ENCODE data around the gene CSMD2.
"Not testable (repeated sequence)": the region's sequence is repeated elsewhere in the genome, so short reads cannot be mapped to it uniquely, and the experiment has no call there.

Gene CSMD2

DNA sequence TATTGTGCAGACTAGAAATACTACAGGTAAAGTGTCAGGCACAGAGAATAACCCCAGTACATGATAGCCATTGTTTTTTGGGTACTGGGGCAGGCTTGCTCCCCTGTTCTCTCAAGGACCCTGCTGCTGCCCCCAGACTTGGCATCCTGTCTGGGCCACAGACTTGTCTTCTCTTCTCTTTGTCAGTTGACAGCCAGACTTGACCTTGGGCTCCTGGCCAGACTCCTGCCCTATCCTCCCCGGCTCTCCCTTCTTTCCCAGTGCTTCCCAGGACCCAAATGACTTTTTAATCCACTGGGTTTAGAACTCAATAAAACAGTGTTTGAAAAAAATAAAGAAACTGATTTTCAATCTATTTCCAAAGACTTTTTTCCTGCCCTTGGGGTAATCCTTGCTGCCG lies 649.4 kb downstream of the CSMD2 start:
- no peak for DNase-seq (ENCODE audit: low read depth in 1 of 2, low spot score in 1 of 2)

DNA sequence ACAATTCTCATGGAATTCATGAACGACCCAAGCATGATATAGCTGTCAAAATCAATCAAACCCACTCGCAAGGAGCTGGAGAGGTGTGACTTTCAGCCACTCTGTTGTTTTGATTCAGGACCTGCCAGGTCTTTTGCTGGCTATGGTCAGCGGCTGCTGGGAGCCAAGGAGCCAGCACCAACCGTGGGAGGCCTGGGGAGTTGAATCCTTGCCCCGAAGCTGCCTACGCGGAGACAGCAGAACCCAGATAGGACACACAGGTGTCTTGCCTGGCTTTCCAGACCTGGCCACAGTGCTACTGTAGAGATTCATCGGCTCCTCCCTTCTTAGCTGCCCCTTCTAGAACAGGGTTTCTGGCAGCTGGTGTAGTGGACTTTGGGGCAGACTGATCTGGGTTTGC lies 649.9 kb downstream of the CSMD2 start:
- DNase-seq (ENCODE audit: low read depth in 1 of 2, low spot score in 1 of 2) = no peak

DNA sequence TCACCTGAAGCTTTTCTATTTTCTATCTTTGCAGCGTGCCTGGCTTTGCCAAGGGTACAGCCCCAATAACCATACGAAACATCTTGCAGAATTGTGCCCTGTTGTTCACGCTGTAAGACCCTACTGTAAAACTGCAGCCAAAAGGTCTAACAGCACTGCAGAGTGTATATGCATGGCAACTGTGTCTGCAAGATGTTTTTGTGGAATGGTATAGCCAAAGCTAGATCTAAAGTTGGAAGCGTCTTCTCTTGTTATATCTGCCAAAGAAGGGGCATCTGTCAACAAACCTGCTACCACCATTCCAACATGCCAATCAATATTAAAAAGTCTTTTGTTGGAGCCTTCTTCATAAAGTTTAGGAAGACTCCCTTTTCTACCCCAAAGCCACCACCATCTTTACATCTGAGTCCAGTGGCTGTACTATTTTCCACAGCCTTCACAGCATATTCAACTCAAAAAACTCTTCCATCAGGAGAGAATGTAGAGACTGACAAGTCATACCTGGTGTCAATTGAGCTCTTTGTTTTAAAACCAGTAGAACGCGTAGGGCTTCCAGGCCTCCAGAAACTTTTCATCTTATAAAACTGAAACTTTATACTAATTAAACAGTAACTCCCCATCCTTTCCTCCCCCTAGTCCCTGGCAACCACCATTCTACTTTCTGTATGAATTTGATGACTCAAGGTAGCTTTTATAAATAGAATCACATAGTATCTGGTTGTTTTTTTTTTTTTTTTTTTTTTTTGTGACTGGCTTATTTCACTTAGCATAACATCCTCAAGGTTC lies 652.6 kb downstream of the CSMD2 start:
- DNase-seq (ENCODE audit: low read depth in 1 of 2, low spot score in 1 of 2) = no peak

DNA sequence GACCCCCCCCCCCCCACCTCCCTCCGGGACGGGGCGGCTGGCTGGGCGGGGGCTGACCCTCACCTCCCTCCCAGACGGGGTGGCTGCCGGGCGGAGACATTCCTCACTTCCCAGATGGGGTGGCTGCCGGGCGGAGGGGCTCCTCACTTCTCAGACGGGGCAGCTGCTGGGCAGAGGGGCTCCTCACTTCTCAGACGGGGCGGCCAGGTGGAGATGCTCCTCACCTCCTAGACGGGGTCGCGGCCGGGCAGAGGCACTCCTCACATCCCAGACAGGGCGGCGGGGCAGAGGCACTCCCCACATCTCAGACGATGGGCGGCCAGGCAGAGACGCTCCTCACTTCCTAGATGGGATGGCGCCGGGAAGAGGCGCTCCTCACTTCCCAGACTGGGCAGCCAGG lies 655.8 kb downstream of the CSMD2 start:
- DNase-seq (ENCODE audit: low read depth in 1 of 2, low spot score in 1 of 2) = not testable (repeated sequence)

GRCh38 chr1:33508151-33508550 lies 656.9 kb downstream of the CSMD2 start:
- no peak for DNase-seq (ENCODE audit: low read depth in 1 of 2, low spot score in 1 of 2)

- DNase-seq (ENCODE audit: low read depth in 1 of 2, low spot score in 1 of 2) = no peak
Measured at GRCh38 chr1:33507661-33508060, 657.4 kb downstream of the CSMD2 start.

GRCh38 chr1:33503506-33503905 lies 661.5 kb downstream of the CSMD2 start:
- DNase-seq (ENCODE audit: low read depth in 1 of 2, low spot score in 1 of 2) = no peak

- DNase-seq (ENCODE audit: low read depth in 1 of 2, low spot score in 1 of 2) = no peak
Measured at GRCh38 chr1:33502726-33503125, 662.3 kb downstream of the CSMD2 start.

DNA sequence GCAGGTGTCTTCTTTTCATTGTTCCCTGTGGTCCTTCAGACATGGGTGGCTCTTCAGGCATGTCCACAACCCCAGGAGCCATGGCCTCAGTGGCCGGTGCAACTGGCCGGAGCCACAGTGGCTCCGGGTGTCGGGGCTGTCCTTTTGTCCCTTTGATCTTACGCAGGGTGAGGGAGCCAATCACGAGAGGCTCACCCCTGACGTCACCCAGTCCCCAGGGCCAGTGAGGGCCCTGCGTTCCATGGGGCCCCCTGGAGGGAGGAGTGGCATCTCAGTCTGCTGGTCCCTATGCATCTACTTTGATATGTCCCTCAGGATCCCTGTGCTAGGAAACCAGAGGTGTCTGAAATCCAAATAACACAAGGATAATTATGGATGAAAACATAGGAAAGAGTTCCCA lies 663.3 kb downstream of the CSMD2 start:
- DNase-seq (ENCODE audit: low read depth in 1 of 2, low spot score in 1 of 2) = no peak

- DNase-seq (ENCODE audit: low read depth in 1 of 2, low spot score in 1 of 2) = no peak
Measured at GRCh38 chr1:33501309-33501708, 663.7 kb downstream of the CSMD2 start.

DNA sequence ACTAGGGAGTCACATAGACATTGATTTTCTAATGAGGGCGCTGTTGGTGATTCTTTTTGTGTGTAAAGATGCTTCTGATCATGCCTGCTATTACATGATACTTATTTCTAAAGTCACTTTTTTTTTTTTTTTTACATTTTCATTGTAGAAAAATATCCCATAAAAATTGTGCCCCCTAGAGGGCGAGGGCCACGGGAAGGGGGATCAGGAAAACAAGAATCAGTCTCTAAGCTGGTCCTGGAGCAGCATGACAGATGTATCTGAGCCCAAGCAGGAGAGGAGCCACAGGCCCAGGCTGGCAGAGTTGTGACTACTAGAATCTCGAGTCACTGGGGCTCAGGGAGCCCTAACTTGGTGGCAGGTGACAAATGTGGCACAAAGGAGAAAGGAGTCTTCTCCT lies 664.5 kb downstream of the CSMD2 start:
- no peak for DNase-seq (ENCODE audit: low read depth in 1 of 2, low spot score in 1 of 2)

DNA sequence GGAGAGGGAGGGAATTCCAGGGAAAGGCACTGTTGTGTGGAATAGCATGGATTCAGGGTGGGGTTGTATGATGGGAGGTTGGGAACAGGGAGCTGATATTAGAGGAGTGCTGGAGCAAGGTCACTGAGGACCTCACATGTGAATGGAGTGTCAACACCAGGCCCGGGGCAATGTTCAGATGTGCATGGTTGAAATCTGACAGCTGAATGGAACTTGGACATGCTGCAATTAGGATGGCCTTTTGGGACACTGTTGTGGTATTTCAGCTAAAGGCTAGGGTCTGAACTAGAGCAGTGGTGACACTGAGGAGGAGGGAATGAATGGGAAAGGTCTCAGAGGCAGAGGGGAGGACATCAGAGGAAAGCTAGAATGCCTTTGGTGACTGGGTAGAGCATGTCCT lies 667.6 kb downstream of the CSMD2 start:
- DNase-seq (ENCODE audit: low read depth in 1 of 2, low spot score in 1 of 2) = no peak

DNA sequence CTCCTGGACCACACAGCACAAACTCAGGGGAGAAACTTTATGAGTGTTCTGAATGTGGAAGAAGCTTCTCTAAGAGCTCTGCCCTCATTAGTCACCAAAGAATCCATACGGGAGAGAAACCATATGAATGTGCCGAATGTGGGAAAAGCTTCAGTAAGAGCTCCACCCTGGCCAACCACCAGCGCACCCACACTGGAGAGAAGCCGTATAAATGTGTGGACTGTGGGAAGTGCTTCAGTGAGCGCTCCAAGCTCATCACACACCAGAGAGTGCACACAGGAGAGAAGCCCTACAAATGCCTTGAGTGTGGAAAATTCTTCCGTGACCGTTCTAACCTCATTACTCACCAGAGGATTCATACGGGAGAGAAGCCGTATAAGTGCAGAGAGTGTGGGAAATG lies 670.1 kb downstream of the CSMD2 start:
- no peak for DNase-seq (ENCODE audit: low read depth in 1 of 2, low spot score in 1 of 2)

- no peak for DNase-seq (ENCODE audit: low read depth in 1 of 2, low spot score in 1 of 2)
Measured at GRCh38 chr1:33488624-33489023, 676.4 kb downstream of the CSMD2 start.

- DNase-seq (ENCODE audit: low read depth in 1 of 2, low spot score in 1 of 2) = no peak
Measured at GRCh38 chr1:33482412-33482811, 682.6 kb downstream of the CSMD2 start.

GRCh38 chr1:33477451-33477850 lies 687.6 kb downstream of the CSMD2 start:
- DNase-seq (ENCODE audit: low read depth in 1 of 2, low spot score in 1 of 2) = no peak

DNA sequence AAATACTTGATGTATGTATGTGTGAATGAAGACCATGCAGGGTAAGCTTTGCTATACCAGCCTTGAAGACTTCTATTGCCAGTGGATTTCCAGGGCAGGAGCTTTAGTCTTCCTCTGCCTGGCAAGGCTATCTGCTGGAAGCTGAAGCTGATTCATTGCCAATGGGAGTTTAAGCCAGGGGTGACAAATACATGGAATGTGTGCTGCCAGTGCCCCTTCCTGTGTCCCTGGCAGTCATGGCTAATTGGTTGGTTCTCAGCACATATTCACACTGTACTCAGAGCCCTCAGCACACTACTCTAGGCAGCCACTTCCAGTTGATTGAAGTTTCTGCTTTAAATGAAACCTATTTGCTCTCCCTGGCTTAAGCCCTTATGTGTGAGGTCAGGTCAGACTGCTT lies 691.1 kb downstream of the CSMD2 start:
- no peak for DNase-seq (ENCODE audit: low read depth in 1 of 2, low spot score in 1 of 2)

GRCh38 chr1:33472269-33472980 lies 692.6 kb downstream of the CSMD2 start, which contains the start of gene ZSCAN20:
Gene ZSCAN20, plus strand, starts transcription at chr1:33472645. Its CDS starts 6,644 bp downstream, at chr1:33479289.
- peak; percentile 68 to 77 for DNase-seq (ENCODE audit: low read depth in 1 of 2, low spot score in 1 of 2)

DNA sequence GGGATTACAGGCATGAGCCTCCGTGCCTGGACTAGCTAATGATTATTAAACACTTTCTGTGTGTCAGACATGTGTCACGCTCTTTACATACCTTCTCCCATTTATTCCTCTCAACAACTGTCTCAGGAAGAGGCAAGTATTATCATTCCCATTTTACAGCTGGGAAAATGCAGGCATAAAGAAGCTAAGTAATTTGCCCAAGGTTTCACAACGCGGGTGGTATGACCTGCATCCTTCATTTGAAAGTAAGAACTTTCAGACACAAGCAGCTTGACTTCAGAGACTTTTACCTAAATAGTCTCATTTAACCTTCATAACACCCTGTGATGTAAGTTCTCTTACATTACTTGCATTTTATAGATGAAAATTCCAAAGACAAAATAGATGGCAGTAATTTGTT lies 693.6 kb downstream of the CSMD2 start:
- DNase-seq (ENCODE audit: low read depth in 1 of 2, low spot score in 1 of 2) = no peak

DNA sequence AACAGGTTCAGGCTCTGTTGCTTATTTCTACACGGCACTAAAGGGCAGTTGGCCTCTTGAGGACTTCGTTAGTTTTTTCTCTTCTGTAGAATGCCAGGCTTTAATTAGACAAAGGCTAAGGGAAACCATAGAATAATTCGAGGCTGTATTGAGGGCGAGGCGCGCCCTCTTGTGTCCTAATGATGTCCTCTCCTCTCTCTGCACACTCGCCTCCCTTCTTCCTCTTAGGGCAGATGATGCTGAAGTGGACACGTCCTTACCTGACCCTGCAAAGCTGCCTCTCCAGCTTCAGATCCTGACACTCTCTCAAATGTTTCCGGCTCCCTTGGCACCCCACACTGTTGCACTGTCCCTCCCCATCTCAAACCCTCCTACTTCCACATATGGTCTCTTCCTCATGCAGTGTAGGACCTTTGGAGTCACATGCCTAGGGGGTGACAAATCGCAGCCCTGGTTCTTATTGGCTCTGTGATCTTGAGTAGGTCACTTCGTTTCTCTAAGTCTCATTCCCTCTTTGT lies 694.5 kb downstream of the CSMD2 start:
- DNase-seq (ENCODE audit: low read depth in 1 of 2, low spot score in 1 of 2) = peak in 1 of 2 donors; percentile 31

DNA sequence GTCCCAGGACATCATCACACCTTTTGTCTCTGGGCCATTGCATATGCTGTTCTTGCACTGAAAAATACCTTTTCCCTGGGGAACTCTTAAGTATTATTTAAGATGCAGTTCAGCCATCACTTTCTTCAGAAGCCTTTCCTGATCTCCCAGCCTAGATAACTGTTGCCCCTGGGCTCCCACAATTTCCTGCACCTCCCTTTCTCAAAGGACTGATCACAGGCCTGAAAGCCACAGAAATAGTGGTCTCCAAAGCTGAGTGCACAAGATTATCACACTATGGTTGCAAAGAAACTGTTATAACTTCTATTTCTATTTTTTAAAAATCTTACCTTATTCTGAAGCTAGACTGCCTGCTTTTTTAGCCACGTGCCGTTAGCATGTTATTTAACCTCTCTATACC lies 695.3 kb downstream of the CSMD2 start:
- no peak for DNase-seq (ENCODE audit: low read depth in 1 of 2, low spot score in 1 of 2)

GRCh38 chr1:33468967-33469366 lies 696.1 kb downstream of the CSMD2 start:
- no peak for DNase-seq (ENCODE audit: low read depth in 1 of 2, low spot score in 1 of 2)

Measured in stimulated activated CD4-positive, alpha-beta T cell treated with anti-CD3 and anti-CD28 coated beads, Interleukin-15, amount 100 ng/mL, for 1 hour (primary cell).